Gastrocnemius medialis (tissue), 4 donors: ENCODE results near the gene LRRC28.

Source experiments
- POLR2A ChIP-seq, 2 donors: fragments of 450-650 bp; IDR thresholded peaks; one replicate each; pipeline ENCODE4 v1.6.1; 2017; ENCODE audit warnings: antibody characterized with exemption in 2 of 2, mild to moderate bottlenecking in 2 of 2, moderate library complexity in 2 of 2
- TF ChIP-seq, protein P1 (sequence below), 5 experiments: fragments of 450-650 bp in 3 of 5; fragments of 200-600 bp in 2 of 5; sonication (generic) in 2 of 5; IDR thresholded peaks in 4 of 5; conservative IDR thresholded peaks in 1 of 5; 1 replicate in 4 of 5; 2 replicates in 1 of 5; pipeline ENCODE4 v1.5.1; 2016 to 2019; ENCODE audit warnings: antibody characterized with exemption in 5 of 5, mild to moderate bottlenecking in 3 of 5, moderate library complexity in 3 of 5

GRCh38 chr15:99282586-99282985 is 31.3 kb downstream of the LRRC28 start:
- no peak for TF ChIP-seq POLR2A (IDR thresholded peaks at IDR 0.05)
- TF ChIP-seq, protein P1, sequence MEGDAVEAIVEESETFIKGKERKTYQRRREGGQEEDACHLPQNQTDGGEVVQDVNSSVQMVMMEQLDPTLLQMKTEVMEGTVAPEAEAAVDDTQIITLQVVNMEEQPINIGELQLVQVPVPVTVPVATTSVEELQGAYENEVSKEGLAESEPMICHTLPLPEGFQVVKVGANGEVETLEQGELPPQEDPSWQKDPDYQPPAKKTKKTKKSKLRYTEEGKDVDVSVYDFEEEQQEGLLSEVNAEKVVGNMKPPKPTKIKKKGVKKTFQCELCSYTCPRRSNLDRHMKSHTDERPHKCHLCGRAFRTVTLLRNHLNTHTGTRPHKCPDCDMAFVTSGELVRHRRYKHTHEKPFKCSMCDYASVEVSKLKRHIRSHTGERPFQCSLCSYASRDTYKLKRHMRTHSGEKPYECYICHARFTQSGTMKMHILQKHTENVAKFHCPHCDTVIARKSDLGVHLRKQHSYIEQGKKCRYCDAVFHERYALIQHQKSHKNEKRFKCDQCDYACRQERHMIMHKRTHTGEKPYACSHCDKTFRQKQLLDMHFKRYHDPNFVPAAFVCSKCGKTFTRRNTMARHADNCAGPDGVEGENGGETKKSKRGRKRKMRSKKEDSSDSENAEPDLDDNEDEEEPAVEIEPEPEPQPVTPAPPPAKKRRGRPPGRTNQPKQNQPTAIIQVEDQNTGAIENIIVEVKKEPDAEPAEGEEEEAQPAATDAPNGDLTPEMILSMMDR (IDR thresholded peaks at IDR 0.05 in 4 of 5, conservative IDR thresholded peaks at IDR 0.05 in 1 of 5), result no peak
